Panc1 (cell line): ENCODE measurements around the gene CRHR2. TPM values are rescaled to one million over a fixed set of nuclear protein-coding genes. Genes with fewer than 3 reads are reported as not detected.

Source experiments
- ATAC-seq: fragments of 200-7000 bp; cut with Tn5 transposase; 2 replicates; pipeline ENCODE4 v1.9.1; 2020; ENCODE audit warnings: mild to moderate bottlenecking, moderate library complexity
- BruUV-seq: library from RNA; stranded (reverse); fragments of 400-500 nt; replicated peaks from 2 replicates; lab custom pipeline; 2021; lab: Mats Ljungman, UMichigan
- CTCF ChIA-PET: fragments of 300-600 bp; sonication (Branson Sonifier 250); formaldehyde crosslinking; loops from one replicate; lab custom pipeline; 2022; ENCODE audit warnings: antibody characterized with exemption; lab: Charles Lee
- POLR2A ChIA-PET: fragments of 300-600 bp; sonication (Branson Sonifier 250); formaldehyde crosslinking; loops from one replicate; lab custom pipeline; 2022; ENCODE audit warnings: antibody characterized with exemption; lab: Charles Lee
- DNase-seq: peaks from one replicate; pipeline ENCODE4 v3.0.0-alpha.2; 2010; ENCODE audit warnings: low read depth, low spot score
- H3K27ac ChIP-seq: 2 replicates; pipeline ENCODE4 v1.5.1; 2011; ENCODE audit warnings: mild to moderate bottlenecking, low read length, inconsistent platforms
- H3K27me3 ChIP-seq: fragments of 200-500 bp; sonication (Bioruptor generic); 2 replicates; pipeline ENCODE4 v1.6.0; 2014; ENCODE audit warnings: low read length, inconsistent platforms; ENCODE audit not compliant: control insufficient read depth, insufficient read depth
- H3K36me3 ChIP-seq: fragments of 200-500 bp; sonication (Bioruptor generic); 2 replicates; pipeline ENCODE4 v1.5.1; 2014; ENCODE audit warnings: inconsistent platforms, mild to moderate bottlenecking, low read length, moderate library complexity; ENCODE audit not compliant: control insufficient read depth, insufficient read depth
- H3K4me1 ChIP-seq: 2 replicates; pipeline ENCODE4 v1.5.1; 2011; ENCODE audit warnings: inconsistent platforms, mild to moderate bottlenecking, low read length, moderate library complexity; ENCODE audit not compliant: control insufficient read depth, insufficient read depth
- H3K4me3 ChIP-seq, 2 experiments: 2 replicates each; pipeline ENCODE4 v1.5.1; 2011 to 2012; ENCODE audit warnings: low read depth in 2 of 2, low read length in 2 of 2, mild to moderate bottlenecking in 2 of 2, inconsistent platforms in 1 of 2, moderate library complexity in 1 of 2
- H3K9me3 ChIP-seq: fragments of 200-500 bp; sonication (Bioruptor generic); 2 replicates; pipeline ENCODE4 v1.5.1; 2014; ENCODE audit warnings: low read depth, mild to moderate bottlenecking, inconsistent platforms, low read length, moderate library complexity; ENCODE audit not compliant: control insufficient read depth, insufficient read depth
- POLR2AphosphoS5 ChIP-seq: IDR thresholded peaks from 2 replicates; pipeline ENCODE4 v1.6.1; 2012; ENCODE audit warnings: mild to moderate bottlenecking, low read depth, low read length, moderate library complexity
- SIN3A ChIP-seq: IDR thresholded peaks from 2 replicates; pipeline ENCODE4 v1.6.1; 2012; ENCODE audit warnings: low read depth, mild to moderate bottlenecking, low read length, moderate library complexity, borderline replicate concordance; ENCODE audit not compliant: insufficient read depth
- TCF7L2 ChIP-seq: IDR thresholded peaks from 2 replicates; pipeline ENCODE4 v1.6.1; 2011; ENCODE audit warnings: mild to moderate bottlenecking, low read depth, low read length, inconsistent platforms
- in situ Hi-C: cut with HindIII; loops from 2 replicates; pipeline ENCODE4 v1.10.0; 2016; ENCODE audit warnings: low sequenced_read_pairs, low pct_unique_long_range_greater_than_20kb
- intact Hi-C: fragments of 100-400 bp; cut with micrococcal nuclease; formaldehyde crosslinking; loops from one replicate; pipeline ENCODE4 v1.10.0; 2022; ENCODE audit not compliant: unreplicated experiment
- total RNA-seq: library from RNA; stranded (reverse); gene quantifications from one replicate; pipeline ENCODE4 v1.2.1, GENCODE V29; 2021; ENCODE audit not compliant: unreplicated experiment
- TF ChIP-seq, protein P1 (sequence below), 2 experiments: IDR thresholded peaks; 2 replicates each; pipeline ENCODE4 v1.6.1; 2011 to 2012; ENCODE audit warnings: low read depth in 2 of 2, control low read depth in 1 of 2, low read length in 1 of 2, mild to moderate bottlenecking in 1 of 2, moderate library complexity in 1 of 2; ENCODE audit not compliant: insufficient read depth in 1 of 2
- TF ChIP-seq, protein P2 (sequence below): fragments of 450-650 bp; IDR thresholded peaks from 2 replicates; pipeline ENCODE4 v1.5.1; 2017; ENCODE audit warnings: mild to moderate bottlenecking

Gene CRHR2
- total RNA-seq, 1 experiment from 2014 or later: not detected

- in situ Hi-C loops: no loop called here
- intact Hi-C loops: no loop called here
- no peak for ATAC-seq
- no TSS peak for BruUV-seq
- ChIA-PET CTCF (no interaction called here), POLR2A (no interaction called here)
- Histone ChIP-seq H3K9me3 (no peaks in the 10 kb centered on the region), H3K4me3 (no peak overlapping the region), H3K4me1 (no peaks in the 10 kb centered on the region; the same call in 1 of the 2 replicates), H3K36me3 (no peaks in the 10 kb centered on the region), H3K27me3 (peaks cover 37% of the 10 kb centered on the region), H3K27ac (no peak overlapping the region)
- no peak for TF ChIP-seq SIN3A
- no peak for DNase-seq
These were observed 1.1 kb upstream of the CRHR2 start for GRCh38 chr7:30683306-30683705.

DNA sequence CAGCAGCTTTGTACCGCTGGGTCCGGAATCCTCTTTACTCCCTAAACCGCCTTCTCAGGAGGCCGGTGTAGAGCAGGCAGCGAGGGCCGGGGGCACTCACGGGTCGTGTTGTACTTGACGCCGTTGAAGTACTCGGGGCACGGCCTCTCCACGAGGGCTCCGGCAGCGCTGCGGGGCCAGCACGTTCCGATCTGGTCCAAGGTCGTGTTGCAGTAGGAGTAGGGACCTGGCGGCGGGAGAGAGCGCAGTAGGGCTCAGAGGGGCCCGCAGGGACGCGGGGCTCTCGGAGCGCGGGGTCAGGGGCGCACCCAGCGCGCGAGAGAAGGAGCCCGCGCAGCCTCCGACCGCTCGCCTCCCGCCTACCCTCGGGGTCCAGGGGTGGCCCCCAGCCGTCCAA lies 443 bp downstream of the CRHR2 start:
- in situ Hi-C loops: no loop called here
- H3K4me1 ChIP-seq: no peaks in the 10 kb centered on the region; the same call in 1 of the 2 replicates
- H3K27ac ChIP-seq: no peak overlapping the region
- no peaks in the 10 kb centered on the region for H3K9me3 ChIP-seq
- intact Hi-C loops: no loop called here
- ATAC-seq: 0 out of 2 replicates have a peak, but pooled peaks have one; percentile 5
- no peak for DNase-seq
- POLR2A ChIA-PET: no interaction called here
- H3K36me3 ChIP-seq: no peaks in the 10 kb centered on the region
- TF ChIP-seq SIN3A: no peak
- TF ChIP-seq, protein P1, sequence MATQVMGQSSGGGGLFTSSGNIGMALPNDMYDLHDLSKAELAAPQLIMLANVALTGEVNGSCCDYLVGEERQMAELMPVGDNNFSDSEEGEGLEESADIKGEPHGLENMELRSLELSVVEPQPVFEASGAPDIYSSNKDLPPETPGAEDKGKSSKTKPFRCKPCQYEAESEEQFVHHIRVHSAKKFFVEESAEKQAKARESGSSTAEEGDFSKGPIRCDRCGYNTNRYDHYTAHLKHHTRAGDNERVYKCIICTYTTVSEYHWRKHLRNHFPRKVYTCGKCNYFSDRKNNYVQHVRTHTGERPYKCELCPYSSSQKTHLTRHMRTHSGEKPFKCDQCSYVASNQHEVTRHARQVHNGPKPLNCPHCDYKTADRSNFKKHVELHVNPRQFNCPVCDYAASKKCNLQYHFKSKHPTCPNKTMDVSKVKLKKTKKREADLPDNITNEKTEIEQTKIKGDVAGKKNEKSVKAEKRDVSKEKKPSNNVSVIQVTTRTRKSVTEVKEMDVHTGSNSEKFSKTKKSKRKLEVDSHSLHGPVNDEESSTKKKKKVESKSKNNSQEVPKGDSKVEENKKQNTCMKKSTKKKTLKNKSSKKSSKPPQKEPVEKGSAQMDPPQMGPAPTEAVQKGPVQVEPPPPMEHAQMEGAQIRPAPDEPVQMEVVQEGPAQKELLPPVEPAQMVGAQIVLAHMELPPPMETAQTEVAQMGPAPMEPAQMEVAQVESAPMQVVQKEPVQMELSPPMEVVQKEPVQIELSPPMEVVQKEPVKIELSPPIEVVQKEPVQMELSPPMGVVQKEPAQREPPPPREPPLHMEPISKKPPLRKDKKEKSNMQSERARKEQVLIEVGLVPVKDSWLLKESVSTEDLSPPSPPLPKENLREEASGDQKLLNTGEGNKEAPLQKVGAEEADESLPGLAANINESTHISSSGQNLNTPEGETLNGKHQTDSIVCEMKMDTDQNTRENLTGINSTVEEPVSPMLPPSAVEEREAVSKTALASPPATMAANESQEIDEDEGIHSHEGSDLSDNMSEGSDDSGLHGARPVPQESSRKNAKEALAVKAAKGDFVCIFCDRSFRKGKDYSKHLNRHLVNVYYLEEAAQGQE (IDR thresholded peaks at IDR 0.05; ENCODE audit: insufficient read depth in 1 of 2, low read depth in 2 of 2, low read length in 1 of 2): no peak
- TF ChIP-seq, protein P2, sequence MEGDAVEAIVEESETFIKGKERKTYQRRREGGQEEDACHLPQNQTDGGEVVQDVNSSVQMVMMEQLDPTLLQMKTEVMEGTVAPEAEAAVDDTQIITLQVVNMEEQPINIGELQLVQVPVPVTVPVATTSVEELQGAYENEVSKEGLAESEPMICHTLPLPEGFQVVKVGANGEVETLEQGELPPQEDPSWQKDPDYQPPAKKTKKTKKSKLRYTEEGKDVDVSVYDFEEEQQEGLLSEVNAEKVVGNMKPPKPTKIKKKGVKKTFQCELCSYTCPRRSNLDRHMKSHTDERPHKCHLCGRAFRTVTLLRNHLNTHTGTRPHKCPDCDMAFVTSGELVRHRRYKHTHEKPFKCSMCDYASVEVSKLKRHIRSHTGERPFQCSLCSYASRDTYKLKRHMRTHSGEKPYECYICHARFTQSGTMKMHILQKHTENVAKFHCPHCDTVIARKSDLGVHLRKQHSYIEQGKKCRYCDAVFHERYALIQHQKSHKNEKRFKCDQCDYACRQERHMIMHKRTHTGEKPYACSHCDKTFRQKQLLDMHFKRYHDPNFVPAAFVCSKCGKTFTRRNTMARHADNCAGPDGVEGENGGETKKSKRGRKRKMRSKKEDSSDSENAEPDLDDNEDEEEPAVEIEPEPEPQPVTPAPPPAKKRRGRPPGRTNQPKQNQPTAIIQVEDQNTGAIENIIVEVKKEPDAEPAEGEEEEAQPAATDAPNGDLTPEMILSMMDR: no peak
- no peak for TF ChIP-seq POLR2AphosphoS5
- no peak for TF ChIP-seq TCF7L2
- CTCF ChIA-PET: interaction anchor here (0.5 kb wide), 1 partner anchor 67 kb away, joined by 6 read pairs; no protein-coding TSS in a partner anchor
- H3K27me3 ChIP-seq: peaks cover 39% of the 10 kb centered on the region
- BruUV-seq: no TSS peak
- no peak overlapping the region for H3K4me3 ChIP-seq

DNA sequence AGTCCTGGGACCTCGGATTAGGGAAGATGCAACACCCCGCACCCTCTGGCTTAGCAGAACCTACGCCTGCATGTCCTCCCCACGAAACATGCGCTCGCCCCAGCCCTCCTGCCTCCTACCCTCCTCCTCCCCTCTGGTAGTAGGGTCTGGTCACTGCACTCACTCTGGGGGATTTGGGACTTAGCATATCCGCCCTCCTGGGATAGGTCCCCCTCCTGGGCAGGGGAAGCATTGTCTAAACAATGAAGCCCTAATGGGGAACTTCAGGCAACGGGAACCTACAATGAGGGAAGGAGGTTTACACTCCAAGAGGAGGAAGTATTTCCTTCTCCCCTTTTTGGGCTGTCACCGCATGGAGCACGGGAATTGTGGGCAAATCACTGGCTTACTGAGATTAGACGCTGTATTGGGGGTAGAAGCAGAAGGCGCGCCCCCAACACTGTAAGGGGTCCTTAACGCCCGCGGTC lies 892 bp downstream of the CRHR2 start:
- DNase-seq (no peak), ATAC-seq (no peak)
- POLR2A ChIA-PET: no interaction called here
- Histone ChIP-seq H3K4me3 (no peak overlapping the region), H3K27me3 (peaks cover 42% of the 10 kb centered on the region), H3K4me1 (no peaks in the 10 kb centered on the region; the same call in 1 of the 2 replicates), H3K36me3 (no peaks in the 10 kb centered on the region), H3K27ac (no peak overlapping the region), H3K9me3 (no peaks in the 10 kb centered on the region)
- intact Hi-C loops: no loop called here
- in situ Hi-C loops: no loop called here
- no TSS peak for BruUV-seq
- TF ChIP-seq, protein P2: no peak
- TF ChIP-seq TCF7L2 (no peak), POLR2AphosphoS5 (no peak), SIN3A (no peak)
- TF ChIP-seq, protein P1 (IDR thresholded peaks at IDR 0.05; ENCODE audit: insufficient read depth in 1 of 2, low read depth in 2 of 2, low read length in 1 of 2): no peak
- CTCF ChIA-PET: interaction anchor here (0.5 kb wide), 1 partner anchor 67 kb away, joined by 6 read pairs; no protein-coding TSS in a partner anchor
